HG03095 (cell line): Measurements from ENCODE around the gene KLF1.
"Not testable (repeated sequence)": the region's sequence is repeated elsewhere in the genome, so short reads cannot be mapped to it uniquely, and the experiment has no call there.

Experiments used
- ATAC-seq: cut with Tn5 transposase; IDR thresholded peaks from one replicate; pipeline ENCODE4 v1.9.1; 2021; ENCODE audit warnings: moderate library complexity; ENCODE audit not compliant: unreplicated experiment

KLF1 gene

DNA sequence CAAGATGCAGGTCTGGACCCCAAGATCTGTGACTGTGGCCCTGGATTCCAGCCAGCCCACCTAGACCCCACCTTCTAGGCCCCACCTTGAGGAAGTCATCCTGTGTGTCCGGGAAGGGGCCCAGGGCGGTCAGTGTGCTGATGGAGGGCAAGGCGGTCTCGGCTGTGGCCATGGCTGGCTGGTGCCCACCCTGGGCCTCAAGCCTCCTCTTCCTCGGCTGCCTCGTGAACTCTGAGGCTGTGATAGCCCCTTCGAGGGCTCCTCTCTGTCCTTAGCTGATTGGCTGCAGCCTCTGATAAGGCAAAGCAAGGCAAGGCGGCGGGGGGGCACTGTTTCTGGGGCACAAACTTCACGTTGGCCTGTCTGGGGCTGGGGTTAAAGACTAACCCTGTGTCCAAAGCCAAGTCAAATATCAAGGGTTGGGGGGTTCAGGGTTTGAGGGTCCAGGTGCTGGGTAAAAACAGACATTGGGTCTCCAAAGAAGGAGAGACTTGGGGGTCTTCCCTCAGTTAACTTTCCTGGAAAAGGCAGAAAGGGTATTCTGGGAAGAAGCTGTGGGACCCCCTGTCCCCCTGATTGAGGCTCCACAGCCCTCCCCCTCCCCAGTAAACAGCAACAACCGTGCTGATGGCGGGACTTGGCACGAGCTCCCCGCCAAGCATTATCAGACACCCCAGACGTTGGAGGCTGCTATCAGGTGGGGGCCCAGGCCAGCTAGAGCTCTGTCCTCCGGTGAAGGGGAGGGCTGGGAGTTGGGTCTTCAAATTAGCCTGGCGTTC, at the start of gene KLF1:
TSS of gene KLF1 (minus strand) at position 233 of the 779 bp plus-strand sequence. CDS start at position 172, 61 bp downstream.
- no peak for ATAC-seq

- ATAC-seq = no peak
Measured at GRCh38 chr19:12936582-12936981, 49.6 kb upstream of the KLF1 start.

DNA sequence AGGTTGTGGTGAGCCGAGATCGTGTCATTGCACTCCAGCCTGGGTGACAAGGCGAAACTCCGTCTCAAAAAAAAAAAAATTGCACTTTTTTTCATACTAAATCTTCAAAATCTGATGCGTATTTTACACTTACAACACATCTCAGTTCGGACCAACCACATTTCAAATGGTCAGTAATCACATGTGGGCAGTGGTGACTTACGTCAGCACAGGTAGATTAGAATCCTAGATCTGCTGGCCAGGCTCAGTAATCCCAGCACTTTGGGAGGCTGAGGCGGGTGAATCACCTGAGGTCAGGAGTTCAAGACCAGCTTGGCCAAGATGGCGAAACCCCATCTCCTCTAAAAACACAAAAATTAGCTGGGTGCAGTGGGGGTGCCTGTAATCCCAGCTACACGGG, 48.1 kb upstream of the KLF1 start:
- no peak for ATAC-seq

- no peak for ATAC-seq
Measured at GRCh38 chr19:12933287-12934072, 46.5 kb upstream of the KLF1 start, which contains the start of gene FARSA. Gene FARSA, minus strand, starts transcription at chr19:12933711. Its CDS starts 15 bp downstream, at chr19:12933696.

DNA sequence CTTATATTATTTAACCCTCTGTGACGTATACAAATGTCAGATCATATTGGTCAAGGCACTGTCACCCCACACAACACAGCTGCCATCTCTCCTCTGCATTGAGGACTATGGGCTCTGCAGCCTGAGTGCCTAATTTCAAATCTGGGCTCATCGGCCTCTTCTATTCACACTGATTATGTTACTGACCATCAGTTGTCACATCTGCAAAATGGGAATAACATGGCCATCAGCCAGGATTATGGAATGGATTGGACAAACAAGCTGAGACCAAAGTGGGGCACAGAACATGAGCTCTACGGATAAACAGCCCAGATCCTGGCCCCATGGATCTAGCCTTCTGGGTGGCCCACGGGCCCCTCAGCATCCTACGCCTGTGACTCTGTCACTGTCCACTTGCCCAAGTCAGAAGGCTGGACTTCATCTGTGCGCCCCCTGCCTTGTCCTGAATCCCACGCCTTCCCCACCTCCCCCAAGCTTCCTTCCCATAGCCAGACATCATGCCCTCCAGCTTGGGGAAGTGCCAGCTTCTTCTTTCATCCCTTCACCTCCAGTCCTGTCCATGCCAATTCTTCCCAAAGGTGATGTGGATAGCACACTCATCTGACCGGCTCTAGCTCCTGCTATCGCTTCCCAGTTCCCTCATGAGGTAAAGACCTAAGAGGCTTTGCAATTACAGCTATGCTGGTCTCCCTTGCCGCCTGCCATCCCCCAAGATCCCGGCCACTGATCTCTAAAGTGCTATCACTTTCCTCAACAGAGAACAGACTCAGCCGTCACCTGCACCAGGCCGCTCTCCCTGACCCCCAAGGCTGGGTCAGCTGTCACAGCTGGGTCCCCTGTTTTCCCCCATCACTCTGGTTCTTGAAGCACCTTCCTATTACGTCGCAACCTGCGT, 45.6 kb upstream of the KLF1 start:
- ATAC-seq = no peak

DNA sequence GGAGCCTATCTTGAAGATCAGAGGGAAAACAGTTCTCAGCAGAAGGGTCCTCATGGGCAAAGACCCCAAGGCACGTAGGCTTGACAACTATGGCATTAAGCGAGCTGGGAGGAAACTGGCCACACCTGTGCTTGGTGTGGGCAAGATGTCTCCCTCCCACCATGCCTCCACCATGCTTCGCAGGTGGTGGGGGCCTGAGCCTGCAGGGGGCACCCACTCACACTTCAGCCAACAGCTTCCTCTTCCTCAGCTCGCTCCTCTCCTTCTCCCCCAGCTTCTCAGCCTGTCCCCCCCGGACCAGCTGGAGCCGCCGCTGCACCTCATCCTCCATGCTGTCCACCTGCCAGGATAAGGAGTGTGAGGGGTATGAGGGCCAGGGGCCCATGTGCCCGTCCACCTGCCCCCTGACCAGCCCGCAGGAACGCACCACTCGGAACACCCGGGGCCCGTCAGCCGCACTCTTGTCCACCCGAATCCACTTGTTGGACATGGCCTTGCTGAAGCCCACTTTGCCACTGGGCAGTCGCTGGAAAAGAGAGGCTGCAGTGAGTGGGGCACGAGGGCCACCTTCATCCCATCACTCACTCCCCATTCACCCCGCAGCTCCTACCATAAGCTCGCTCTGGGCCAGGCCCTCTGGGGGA, 43.1 kb upstream of the KLF1 start:
- ATAC-seq = no peak

DNA sequence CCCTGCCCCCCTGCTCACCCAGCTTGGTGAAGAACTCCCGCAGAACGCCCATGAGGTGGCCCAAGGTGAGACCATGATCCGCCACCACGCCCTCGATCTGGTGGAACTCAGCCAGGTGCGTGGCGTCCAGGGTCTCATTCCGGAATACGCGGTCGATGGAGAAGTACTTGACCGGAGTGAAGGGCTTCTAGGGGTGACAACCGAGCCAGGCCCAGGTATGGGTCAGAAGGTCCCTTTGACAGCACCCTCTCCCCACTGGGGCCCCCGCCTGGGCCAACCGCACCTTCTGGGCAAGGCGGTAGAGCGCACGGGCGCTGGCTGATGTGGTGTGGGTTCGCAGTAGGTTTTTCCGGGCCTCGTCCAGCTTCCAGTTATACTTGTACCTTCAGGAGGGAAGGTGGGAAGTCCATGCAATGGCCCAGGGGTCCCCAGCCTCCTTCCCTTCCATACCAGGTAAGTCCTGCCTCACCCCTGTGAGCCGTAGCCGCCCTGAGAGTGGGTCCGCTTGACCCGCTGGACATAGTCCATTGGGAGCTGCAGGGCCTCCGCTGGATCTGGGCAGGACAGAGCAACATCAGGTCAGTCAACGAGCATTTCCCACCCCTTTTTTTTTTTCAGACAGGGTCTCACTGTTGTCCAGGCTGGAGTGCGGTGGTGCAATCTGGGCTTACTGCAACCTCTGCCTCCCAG, 37.8 kb upstream of the KLF1 start:
- no peak for ATAC-seq

DNA sequence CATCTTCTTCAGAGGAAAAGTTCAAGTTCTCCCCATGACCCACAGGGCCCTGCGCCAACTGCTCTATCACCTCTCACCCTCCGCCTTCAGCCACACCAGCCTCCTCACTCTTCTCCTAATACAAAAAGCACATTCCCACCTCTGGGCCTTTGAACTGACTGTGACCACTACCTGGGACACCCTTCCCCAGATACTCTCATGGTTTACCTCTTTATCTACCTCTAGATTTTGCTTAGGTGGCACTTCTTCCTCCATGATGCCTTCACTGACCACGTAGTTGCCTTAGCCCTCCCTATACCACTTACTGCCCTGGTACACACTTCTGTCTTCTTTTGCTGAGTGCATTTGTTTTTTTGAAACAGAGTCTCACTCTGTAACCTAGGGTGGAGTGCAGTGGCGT, 36.0 kb upstream of the KLF1 start:
- ATAC-seq = no peak

GRCh38 chr19:12921047-12921446, 34.0 kb upstream of the KLF1 start:
- no peak for ATAC-seq

GRCh38 chr19:12918253-12918652, 31.3 kb upstream of the KLF1 start:
- ATAC-seq = no peak

DNA sequence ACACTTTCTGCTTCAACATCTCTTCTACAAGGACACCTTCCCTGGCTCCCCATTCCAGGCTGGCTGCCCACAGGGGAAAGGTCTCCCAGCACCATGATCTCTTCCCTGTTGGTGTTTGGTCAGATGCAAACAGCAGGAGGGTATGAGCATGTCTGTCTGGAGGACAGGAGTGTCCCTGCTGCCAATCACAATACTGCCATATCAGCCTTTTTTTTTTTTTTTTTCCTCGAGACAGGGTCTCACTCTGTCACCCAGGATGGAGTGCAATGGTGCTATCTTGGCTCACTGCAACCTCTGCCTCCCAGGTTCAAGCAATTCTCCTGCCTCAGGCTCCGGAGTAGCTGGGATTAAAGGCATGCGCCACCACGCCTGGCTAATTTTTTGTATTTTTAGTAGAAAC, 28.9 kb upstream of the KLF1 start:
- ATAC-seq = not testable (repeated sequence)

DNA sequence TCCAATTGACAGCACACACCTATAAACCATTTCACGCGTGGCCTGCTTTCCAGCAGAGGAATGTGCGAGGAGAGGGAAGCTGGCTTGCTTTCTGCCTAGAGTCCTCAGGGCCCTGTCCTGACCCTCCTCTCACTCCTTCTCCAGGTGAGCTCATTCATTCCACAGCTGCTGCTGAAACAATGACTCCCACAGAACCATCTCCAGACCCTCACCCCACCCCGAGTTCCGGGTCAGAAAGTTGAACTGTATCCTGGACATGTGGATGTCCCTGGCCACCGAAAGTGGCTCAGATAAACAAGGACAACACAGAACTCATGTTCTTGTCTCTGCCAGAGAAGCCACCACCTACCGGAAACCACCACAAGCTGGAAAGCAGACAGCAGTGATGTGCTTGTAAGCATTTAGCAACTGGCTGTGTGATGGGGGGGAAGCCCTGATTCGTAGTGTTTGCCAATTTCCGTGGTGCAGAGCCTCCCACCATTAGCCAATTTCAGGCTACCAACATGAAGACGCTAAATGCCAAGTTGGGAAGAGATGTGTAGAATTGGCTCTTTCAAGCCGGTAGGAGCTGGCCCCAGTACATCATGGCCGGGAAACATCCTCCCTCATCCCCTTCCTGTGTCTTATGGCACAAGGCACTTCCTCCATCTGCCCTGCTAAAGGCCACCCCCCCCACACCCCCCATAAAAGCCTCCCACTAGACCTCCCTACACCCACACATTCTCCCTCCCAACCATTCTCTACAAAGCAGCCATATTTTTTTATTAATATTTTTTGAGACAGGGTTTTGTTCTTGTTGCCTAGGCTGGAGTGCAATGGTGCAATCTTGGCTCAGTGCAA, 27.1 kb upstream of the KLF1 start:
- no peak for ATAC-seq

- no peak for ATAC-seq
Measured at GRCh38 chr19:12913011-12913561, 26.1 kb upstream of the KLF1 start.

DNA sequence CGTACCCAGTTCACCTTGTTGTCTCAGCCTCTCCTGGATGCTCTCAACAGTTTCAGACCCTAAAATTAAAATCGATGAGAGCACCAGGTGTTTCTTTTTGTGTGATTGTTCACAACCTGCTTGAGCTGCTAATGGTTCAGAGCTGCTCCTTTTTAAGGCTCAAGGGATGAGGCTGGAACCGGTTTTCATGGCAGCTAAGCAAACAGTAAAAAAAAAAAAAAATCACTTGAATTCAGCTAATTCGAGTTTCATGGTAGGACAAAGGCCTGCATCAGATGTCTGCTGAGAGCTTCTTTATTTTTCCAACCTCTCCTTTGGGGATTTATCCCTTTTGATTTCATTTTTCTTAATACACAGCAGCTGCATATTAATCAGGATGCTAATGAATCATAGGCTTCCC, 25.6 kb upstream of the KLF1 start:
- no peak for ATAC-seq

GRCh38 chr19:12907166-12907565, 20.2 kb upstream of the KLF1 start:
- ATAC-seq = no peak

DNA sequence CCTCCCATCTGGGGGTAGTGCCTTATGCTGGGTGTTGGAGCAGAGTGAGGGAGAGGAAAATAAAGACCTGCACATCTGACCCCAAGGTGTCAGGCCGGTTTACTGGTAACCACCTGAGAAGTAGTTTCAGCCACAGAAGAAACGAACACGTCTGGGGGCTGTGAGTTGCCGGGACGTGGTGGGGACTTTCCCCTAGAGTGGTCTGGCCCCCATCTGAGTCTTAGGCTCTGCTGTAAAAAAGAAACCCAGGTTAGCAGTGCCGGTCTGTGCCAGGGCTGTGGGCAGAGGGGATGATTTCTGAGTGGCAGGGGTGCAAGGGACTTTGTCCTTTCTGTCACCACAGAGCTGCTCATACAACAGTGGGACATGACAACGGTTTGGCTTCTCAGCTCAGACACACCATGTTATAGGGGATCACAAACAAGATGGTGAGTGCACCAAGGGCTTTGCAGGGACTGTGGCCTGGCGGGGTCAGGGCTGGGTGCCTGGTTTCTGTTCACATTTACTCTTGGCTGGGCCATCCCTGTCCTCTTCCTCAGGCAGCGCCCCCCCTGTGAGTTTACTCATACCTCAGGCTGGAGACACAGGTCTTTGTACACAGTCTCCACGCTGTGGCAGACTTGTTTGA, 13.0 kb upstream of the KLF1 start:
- peak; percentile 75 for ATAC-seq

GRCh38 chr19:12896460-12896859, 9.5 kb upstream of the KLF1 start:
- ATAC-seq = no peak

GRCh38 chr19:12893582-12893981, 6.6 kb upstream of the KLF1 start:
- no peak for ATAC-seq
